Stimulated activated naive CD4-positive, alpha-beta T cell (primary cell): Measurements from ENCODE around the gene JSRP1.

ENCODE experiments used
- DNase-seq, 6 experiments: peaks; one replicate each; lab custom pipeline; 2025; lab: John Stamatoyannopoulos, UW

JSRP1 gene, protein sequence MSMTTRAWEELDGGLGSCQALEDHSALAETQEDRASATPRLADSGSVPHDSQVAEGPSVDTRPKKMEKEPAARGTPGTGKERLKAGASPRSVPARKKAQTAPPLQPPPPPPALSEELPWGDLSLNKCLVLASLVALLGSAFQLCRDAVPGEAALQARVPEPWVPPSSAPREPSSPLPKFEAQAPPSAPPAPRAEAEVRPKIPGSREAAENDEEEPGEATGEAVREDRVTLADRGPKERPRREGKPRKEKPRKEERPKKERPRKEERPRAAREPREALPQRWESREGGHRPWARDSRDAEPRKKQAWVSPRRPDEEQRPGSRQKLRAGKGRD

DNA sequence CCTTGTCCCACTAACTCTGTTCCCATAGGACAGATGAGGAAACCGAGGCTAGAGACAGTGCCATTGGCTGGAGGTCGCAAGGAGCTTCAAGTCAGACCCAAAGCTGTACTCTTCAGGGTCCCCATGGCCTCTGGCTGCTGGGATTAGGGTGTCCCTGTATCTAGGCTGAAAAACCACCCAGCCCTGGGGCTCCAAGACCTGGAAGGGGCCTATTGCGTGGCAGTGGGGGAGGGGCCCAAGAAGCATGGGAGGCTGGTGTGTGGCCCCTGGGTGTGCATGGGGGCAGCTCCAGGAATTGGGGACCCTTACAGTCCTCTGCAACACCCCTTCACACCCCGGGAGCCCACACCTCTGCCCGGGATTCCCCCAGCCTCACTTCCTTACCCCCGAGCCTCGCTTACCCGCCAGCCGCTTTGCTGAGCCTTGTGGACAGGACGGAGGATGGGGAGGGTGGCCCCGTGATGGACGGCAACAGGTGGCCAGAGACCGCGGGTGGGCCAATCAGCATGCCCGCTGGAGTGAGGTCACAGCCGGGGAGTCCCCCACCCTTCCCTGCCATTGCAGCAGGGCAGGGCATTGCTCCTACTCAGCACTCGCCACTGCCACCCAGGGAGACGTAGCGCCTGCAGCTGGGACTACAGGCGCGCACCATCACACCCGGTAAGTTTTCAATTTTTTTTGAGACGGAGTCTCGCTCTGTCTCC lies at the start of gene JSRP1:
JSRP1 (minus strand) TSS at position 436 of the 704 bp plus-strand sequence. CDS start 1,103 bp downstream, outside the sequence.
- DNase-seq: peak in 1 of 6 experiments; percentile 17

DNA sequence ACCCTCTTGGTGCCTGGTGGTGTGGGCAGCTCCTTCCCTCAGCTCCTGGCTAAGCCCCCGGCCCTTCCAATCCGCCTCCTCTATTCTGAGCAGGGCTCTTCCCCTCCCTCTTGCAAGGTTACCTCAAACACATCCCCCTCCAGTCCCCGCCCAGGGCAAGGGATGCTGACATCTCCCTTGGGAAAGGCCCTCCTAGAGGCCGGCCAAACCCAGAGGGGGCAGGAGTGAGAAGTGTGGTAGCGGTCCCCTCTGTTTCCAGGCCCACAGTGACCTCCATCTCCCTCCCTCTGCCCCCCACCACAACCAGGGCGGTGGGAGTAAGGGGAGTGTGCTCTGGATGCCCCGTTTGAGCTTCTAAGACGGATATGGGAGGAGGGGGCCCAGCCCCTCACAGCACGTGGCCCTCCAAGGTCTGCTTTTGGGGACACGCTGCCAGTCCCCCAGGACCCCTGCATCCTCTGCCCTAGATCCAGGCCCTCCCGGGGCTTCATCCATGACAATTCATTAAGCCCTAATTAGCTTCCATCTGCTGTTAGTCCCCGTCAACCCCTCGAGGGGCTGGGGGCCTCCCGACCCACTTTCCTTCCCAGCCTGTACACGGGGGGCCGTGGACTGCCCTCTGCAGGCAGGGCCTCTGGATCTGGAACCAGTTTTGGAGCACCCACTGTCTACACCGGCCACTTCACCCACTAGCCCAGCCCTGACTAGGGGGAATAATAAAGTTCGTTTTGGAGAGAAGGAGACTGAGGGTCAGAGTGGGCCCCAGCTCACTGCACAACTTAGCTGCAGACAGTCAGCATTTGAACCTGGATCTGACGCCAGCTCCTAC lies 49.4 kb upstream of the JSRP1 start:
- no peak for DNase-seq

DNA sequence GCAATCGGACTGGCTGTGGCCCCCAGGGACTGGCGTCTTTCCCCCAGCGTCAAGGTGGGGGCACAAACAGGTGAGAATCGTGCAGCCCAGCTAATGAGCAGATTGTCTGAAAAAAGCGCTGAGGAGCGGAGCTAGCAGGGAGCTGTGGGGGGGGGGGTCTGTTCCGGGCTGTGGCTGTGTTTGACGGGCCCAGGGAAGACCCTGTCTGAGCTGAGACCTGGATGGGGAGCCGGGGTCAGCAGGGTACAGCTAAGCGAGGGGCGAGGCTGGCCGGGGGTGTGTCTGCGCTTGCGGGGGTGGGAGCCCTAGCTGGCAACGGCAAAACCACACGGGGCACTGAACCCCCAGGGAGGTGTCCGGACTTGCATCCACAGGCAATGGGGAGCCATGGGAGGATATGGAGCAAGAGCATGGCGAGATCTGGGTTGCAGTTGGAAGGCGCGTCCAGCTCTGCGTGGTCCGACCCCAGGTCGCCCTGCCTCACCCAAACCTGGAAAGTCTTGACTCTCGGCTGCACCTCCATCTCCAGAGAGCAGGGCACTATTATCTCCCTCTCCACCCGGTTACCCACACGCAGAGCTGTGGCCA lies 47.1 kb upstream of the JSRP1 start:
- DNase-seq: peak in 1 of 6 experiments; percentile 38

DNA sequence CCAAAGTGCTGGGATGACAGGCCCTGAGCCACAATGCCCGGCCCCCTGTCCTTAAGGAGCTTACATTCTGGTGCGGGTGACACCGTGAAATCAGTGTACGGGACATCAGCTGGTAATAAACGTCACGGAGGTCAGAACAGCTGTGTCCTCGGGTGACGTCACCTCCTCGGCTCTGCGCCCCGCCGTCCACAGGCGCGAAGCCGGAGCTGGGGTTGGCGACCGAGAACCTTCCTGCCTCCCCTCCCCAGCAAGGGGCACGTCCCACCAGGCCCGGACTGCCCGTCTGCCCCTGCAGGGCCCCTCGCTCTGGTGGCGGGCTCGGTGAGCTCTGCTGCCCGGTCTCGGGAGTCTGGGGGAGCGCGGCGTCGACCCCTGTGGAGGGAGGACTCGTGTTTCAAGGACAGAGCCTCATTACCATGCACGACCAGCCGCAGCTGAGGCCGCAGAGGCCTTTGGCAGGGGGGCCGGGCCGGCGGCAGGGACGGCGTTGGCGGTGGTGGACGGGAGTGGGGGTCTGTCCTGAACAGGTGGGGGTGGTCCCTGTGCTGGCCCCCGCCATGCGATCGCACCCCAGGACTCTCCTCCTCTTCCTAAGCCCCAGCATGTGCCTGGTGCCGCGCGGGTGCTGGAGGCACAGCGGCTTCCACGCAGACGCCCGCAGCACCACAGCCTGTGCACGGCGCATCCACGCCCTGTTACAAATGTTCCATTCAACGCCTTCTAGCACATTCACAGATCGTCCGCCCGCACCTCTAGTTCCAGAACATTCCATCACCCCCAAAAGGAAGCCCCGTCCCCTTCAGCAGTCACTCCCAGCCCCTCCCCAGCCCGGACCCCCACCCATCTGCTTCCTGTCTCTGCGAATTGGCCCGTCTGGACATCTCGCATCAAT lies 46.3 kb upstream of the JSRP1 start:
- peak in 3 of 6 experiments; percentile 15 to 38 (median 21) for DNase-seq

DNA sequence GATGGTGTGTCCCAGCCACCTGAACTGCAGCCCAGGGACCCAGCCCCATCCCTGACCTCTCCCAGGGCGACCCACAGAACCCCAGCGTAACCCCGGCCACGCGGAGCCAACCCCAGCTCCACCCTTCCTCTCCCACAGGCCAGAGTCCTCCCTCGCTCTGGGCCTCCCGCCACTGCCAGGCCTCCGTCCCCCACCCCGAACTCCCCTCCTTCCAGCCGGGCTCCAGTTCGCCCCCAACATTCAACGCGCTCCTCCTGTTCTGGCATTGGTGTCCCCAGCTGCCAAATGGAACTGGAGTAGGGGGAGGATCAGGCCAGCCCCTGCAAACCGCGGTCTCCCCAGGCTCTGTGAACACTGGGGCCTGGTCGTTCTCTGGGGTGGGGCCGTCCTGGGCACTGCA lies 44.3 kb upstream of the JSRP1 start:
- no peak for DNase-seq

DNA sequence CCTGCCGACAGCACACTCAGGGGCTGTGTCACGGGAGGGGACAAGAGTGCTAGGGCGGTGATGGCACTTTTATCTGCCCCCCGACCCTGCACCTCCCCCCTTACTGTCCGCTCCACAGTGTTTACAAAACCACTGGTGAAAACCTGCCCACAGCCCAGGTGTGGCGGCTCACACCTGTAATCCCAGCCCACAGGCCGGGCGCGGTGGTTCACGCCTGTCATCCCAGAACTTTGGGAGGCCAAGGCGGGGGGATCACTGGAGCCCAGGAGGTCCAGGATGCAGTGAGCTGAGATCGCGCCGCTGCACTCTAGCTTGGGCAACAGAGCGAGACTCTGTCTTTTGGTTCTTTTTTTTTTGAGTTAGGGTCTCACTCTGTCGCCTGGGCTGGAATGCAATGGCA lies 39.9 kb upstream of the JSRP1 start:
- no peak for DNase-seq

DNA sequence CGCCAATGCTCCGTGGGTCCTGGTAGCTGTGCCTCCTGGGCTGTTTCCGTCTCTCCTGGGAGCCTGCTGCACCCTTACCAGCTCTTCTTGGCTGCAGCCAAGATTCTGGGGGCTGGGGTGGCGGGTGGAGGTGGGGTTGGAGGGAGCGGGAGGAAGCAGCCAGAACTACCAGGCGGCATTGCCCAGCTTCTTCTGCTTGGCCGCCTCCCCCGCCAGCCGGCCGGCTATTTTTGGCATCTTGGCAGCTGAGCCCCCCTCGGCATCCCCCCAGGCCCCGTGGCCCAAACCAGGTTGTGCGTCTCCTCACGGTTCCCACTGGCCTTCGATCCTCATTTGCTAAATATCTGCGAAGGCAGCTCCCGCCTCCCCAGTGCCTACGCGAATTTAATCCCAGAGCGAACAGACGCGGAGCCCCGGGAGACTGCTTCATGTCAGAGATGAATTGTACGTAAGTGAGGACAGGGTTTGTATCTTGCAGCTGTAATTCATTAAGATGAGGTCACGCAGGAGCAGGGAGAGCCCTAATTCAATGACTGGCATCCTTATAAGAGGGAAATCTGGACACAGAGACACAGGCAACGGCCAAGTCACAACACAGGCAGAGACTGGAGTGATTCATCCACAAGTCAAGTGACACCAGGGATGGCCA lies 38.6 kb upstream of the JSRP1 start:
- no peak for DNase-seq

DNA sequence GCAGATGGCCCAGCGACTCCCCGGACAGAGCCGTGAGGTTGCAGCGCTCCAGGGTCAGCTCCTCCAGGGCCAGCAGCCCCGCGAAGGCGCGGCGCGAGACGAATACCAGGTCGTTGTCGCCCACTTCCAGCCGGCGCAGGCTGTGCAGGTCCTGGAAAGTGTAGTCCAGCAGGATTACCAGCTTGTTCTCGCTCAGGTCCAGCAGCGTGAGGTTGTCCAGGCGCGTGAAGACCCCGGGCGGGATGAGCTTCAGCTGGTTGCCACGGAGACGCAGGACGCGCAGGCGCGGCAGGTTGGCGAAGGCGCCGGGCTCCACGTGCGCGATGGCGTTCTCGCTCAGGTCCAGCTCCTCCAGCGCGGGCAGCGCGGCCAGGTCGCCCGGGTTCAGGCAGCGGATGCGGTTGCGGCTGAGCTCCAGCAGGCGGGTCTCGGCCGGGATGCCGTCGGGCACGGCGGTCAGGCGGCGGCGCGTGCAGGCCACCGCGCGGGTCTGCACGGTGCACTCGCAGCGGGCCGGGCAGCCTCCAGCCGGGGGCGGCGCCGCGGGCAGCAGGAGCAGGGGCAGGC lies 35.1 kb upstream of the JSRP1 start:
- no peak for DNase-seq

DNA sequence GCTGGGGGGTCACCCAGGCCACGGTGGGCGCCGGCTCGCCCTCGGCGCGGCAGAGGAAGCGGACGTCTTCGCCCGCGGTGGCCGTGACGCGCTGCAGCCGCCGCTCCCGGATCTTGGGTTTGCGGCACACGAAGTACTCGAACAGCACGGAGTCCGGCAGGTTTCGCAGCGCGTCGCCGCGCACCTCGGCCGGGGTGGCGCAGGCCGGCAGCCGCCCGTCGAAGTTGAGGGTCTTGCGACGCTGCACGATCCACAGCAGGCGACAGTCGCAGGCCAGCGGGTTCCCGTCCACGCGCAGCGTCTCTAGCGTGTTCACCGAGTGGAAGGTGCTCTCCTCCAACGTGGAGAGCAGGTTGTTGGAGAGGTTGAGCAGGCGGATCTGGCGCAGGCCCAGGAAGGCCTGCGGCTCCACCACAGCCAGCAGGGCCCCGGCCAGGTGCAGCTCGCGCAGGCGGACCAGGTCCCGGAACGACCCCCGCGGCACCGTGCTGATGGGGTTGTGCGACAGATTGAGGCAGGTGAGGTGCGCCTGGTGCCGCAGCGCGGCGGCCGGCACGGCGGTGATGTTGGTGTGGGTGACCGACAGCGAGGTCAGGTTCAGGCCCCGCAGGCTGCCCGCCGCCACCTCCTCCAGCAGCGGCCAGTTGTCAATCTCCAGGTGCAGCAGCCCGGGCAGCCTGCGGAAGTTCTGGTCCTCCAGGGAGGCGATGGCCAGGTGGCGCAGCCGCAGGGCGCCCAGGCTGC lies 34.4 kb upstream of the JSRP1 start:
- DNase-seq: peak in 3 of 6 experiments; percentile 10 to 55 (median 53)

DNA sequence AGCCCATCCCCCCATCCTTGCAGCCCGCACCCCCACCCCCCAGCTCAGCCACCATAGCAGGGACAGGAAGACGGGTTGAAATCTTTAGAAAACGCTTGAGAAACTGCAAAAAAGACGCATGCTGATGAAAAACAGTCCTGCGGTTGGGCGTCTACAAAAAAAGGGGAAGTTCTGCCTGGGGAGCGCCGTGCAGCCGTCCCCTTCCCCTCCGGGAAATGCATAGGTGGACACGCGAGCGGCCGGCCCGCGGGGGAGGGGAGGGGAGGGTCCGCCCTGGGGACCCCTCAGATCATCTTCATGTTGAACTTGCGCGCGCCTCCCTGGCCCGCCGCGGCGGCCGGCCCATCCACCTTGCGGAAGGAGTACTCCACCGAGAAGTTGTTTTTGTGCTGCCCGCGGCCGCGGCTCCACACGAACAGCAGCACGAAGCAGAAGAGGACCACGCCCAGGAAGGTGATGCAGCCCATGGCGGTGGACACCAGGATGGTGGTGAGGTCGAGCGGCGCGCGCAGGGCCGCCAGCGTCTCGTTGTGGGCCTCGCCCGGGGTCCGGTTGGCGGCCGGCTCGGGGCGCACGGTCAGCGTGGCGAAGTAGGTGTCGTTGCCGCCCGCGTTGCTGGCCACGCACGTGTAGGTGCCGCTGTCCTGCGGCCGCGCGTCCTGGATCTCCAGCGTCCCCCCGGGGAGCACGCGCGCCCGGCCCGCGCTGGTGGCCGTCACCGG lies 33.7 kb upstream of the JSRP1 start:
- peak; percentile 28 to 77 (median 60) for DNase-seq

DNA sequence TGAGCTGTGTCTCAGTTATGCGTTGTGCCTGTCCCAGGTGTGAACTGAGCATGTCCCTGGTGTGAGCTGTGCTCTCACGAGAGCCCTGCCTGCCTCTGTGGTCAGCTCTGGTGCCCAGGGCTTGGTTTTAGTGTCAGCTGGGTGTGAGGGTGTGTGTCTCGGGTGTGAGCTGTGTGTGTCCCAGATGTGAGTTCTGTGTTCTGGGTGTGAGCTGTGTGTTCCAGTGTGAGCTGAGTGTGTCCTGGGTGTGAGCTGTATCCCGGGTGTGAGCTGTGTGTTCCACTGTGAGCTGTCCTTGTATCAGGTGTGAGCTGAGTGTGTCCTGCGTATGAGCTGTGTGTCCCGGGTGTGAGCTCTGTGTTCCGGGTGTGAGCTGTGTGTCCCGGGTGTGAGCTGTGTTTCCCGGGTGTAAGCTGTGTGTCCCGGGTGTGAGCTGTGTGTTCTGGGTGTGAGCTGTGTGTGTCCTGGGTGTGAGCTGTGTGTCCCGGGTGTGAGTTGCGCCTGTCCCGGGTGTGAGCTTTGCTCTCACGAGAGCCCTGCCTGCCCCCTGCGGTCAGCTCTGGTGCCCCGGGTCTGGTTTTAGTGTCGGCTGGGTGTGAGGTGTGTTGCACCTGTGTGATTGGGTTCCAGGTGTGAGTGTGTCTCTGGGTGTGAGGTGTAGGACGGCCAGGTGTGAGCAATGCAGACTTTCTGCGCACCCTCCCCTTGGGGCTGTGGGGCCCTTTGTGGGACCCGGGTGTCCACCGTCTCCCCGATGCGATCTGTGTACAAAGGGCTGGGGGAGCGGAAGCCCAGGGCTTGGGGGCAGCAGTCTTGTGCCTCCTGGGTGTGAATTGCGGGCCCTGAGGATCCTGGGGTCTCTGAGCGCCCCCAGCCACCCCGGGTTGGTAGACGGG lies 32.8 kb upstream of the JSRP1 start:
- peak in 1 of 6 experiments; percentile 52 for DNase-seq

DNA sequence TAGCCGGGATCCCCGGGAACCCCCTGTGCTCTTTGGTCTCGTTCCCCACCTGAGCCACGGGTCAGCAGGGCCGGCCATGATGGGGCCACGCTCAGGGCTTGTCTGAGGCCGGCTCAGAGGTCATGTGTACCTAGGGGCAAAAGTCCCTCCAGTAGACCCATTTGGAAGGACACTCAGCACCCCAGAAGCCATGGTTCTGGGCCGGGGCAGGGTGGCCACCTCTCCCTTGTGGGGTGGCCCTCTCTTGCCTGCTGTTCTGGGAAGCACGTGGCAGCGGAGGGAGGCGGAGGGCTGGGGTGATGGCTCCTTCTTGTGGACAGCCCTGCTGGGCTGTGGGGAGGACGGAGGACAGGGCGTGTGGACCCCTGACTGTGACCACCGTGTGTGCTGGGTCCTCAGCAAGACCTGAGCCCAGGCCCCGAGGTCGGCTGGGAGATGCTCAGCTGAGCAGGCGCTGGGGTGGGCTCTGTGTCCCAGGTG lies 32.2 kb upstream of the JSRP1 start:
- DNase-seq: no peak

DNA sequence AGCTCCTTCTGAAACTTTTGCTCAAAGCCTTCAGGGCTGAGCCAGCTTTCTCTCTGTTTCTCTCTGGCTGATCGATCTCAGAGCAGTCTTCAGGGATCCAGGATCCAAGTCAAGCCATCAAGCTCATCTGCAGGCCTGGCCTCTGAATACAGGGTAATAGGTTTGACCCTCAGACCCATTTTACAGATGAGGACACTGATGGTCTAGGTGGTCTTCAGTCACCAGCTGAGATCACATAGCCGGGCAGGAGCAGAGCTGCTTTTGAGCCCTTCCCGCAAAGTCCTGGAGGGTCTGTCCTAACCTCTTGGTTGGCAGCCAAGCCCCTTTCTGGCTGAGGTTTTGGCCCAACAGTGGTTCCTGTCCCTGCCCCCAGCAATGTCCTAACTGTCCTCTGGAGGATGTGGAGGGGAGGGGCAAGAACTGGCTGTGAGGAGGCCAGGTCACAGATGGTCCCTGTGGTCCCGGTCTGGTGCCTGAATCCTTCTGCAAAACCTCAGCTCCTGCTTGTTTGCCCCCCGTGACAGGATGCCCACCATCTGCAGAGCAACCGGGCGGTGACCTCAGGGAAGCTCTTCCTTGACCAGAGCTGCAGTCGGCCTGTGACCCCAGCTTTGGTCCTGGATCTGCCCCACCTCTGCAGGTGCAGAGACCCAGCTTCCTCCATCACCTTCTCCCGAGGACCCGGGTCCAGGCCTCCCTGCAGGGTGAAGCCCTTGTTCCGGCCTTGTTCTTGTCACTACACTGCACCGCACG lies 31.5 kb upstream of the JSRP1 start:
- no peak for DNase-seq

DNA sequence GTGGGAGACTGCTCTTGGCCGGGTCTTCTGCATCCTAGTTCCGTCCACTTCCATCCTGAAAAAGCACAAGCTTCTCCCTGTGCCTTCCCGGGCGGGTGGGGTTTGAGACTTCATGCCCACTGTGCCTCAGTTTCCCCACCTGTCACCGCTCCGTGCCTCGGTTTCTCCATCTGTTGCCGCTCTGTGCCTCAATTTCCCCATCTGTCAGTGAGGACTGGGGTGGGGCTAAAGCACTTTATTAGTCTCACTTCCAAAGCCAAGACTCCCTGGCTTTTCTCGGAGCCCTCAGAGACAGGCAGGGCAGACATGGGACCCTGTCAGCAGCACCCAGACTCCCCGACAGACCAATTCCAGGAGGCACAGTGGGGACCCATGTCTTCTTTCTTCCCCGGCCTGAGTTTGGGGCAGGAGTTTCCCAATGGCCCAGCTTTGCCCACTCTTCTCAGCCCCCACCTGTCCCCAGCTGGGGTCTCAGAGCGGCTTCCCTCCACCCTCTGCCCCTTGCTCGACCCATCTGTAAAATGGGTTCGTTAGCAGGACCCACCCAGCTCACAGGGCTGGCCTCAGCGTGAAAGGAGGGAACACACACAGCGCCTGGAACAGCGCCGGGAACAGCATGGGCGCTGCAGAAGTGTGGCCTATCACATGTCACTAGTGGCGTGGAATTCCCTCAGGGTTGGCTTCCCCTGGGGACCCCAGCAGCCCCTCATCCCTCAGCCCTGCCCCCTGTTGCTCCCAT lies 30.4 kb upstream of the JSRP1 start:
- no peak for DNase-seq

DNA sequence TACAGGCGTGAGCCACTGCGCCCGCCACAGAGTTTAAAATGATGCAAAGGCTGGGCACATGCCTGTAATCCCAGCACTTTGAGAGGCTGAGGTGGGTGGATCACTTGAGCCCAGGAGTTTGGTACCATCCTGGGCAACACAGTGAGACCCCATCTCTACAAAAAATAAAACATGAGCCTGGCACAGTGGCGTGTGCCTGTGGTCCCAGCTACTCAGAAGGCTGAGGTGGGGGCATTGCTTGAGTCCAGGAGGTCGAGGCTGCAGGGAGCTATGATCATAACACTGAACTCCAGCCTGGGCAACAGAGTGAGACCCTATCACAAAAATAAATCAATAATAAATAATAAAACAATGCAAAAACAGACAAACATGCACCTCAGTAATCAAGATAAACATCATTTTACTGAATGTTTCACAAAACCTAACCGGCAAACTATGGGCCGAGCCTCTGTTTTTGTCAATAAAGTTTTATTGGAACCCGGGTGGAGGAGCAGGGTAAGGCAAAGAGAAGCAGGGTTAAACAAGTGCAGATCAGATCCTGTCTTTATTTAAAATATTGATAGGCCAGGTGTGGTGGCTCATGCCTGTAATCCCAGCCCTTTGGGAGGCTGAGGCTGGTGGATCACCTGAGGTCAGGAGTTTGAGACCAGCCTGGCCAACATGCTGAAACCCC lies 27.8 kb upstream of the JSRP1 start:
- DNase-seq: no peak

DNA sequence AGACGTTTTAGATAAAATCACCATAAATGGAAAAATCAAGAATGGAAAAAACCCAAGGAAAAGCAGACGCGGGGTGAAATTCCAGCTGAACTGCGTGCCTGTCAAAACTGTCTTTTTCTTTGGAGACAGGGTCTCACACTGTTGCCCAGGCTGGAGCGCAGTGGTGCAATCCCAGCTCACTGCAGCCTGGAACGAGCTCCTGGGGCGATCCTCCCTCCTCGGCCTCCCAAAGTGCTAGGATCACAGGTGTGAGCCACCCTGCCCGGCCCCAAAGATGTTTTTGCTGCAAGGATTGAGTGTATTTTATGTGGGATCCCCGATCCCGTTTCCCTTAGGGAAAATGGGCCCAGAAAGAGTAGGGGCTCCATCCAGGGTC lies 26.6 kb upstream of the JSRP1 start:
- no peak for DNase-seq
